Left lung (tissue), 14 donors: Measurements from ENCODE around the gene RPRD1A. TPM values are rescaled to one million over a fixed set of nuclear protein-coding genes. Genes with fewer than 3 reads are reported as not detected.
"Not testable (repeated sequence)": the region's sequence is repeated elsewhere in the genome, so short reads cannot be mapped to it uniquely, and the experiment has no call there.

ENCODE experiments used
- ATAC-seq: fragments of 200-7000 bp; cut with Tn5 transposase; one replicate; pipeline ENCODE4 v1.9.1; 2020; ENCODE audit warnings: moderate library complexity
- DNase-seq, 4 donors: peaks; one replicate each; pipeline ENCODE4 v3.0.0-alpha.2; 2013 to 2020
- H3K27ac ChIP-seq, 2 donors: fragments of 200-600 bp; sonication (generic) in 1 of 2; one replicate each; pipeline versions ENCODE4 v1.5.0 to v1.8.0; 2020 to 2021
- H3K27me3 ChIP-seq, 2 donors: fragments of 200-600 bp; sonication (generic) in 1 of 2; one replicate each; pipeline versions ENCODE4 v1.5.0 to v1.8.0; 2020 to 2021
- H3K36me3 ChIP-seq, 2 donors: fragments of 200-600 bp; sonication (generic) in 1 of 2; one replicate each; pipeline versions ENCODE4 v1.5.0 to v1.8.0; 2020 to 2021
- H3K4me1 ChIP-seq, 2 donors: fragments of 200-600 bp; one replicate each; pipeline ENCODE4 v1.8.0; 2021
- H3K4me3 ChIP-seq, 2 donors: fragments of 200-600 bp; sonication (generic) in 1 of 2; one replicate each; pipeline versions ENCODE4 v1.5.0 to v1.8.0; 2020 to 2021; ENCODE audit warnings: mild to moderate bottlenecking in 1 of 2
- H3K9me3 ChIP-seq, 2 donors: fragments of 200-600 bp; sonication (generic) in 1 of 2; one replicate each; pipeline versions ENCODE4 v1.5.0 to v1.8.0; 2020 to 2021
- CTCF ChIP-seq, 2 donors: fragments of 200-600 bp; sonication (generic) in 1 of 2; IDR thresholded peaks; one replicate each; pipeline versions ENCODE4 v1.5.0 to v1.8.0; 2021; ENCODE audit warnings: antibody characterized with exemption in 2 of 2
- intact Hi-C, 2 donors: fragments of 100-400 bp; cut with DNase I; formaldehyde crosslinking; loops; one replicate each; pipeline versions ENCODE4 v1.11.2 to v1.14.2; 2022
- long read RNA-seq, 12 donors: library from polyadenylated mRNA in 2 of 12; unstranded in 2 of 12; transcript quantifications; one replicate each; pipeline ENCODE4 v2.0.0 and lab custom pipeline, GENCODE V29; 2019 to 2026
- polyA plus RNA-seq, 6 donors: library from polyadenylated mRNA; unstranded; fragments of 120-200 nt; gene quantifications; one replicate each; pipeline ENCODE4 v1.2.1, GENCODE V29; 2013; ENCODE audit not compliant: insufficient read length in 6 of 6
- total RNA-seq, 2 donors: library from RNA; stranded (reverse); fragmentation: NEBNext Ultra II Directional; extraction: Animal tissue kit (Norgen Biotek cat#: 25700); gene quantifications; one replicate each; pipeline ENCODE4 v1.2.1, GENCODE V29; 2021
- donor health status: DM: no; HTN: yes; CAD: no.
- donor health status: DM: no; HTN: no; CAD: no.

The RPRD1A gene
- total RNA-seq: 10 to 100 TPM; 37.3 to 38.0 TPM
- 10 to 100 TPM; 53.9 to 63.7 (median 58.4) TPM for polyA plus RNA-seq
- long read RNA-seq, donor 1, full-length matches to known transcripts: 9 of 14 reads
- long read RNA-seq, donor 1, partial matches to known transcripts: 5 of 14 reads
- long read RNA-seq, donor 1, other reads (novel, unspliced or antisense): 0 of 14 reads
- long read RNA-seq, donor 2, full-length matches to known transcripts: 14 of 36 reads
- long read RNA-seq, donor 2, partial matches to known transcripts: 22 of 36 reads
- long read RNA-seq, donor 2, other reads (novel, unspliced or antisense): 0 of 36 reads
- long read RNA-seq, donor 3, full-length matches to known transcripts: 8 of 26 reads
- long read RNA-seq, donor 3, partial matches to known transcripts: 18 of 26 reads
- long read RNA-seq, donor 3, other reads (novel, unspliced or antisense): 0 of 26 reads
- long read RNA-seq, donor 4, partial matches to known transcripts: 2 of 4 reads
- long read RNA-seq, donor 4, other reads (novel, unspliced or antisense): 2 of 4 reads
- long read RNA-seq, donor 5, full-length matches to known transcripts: 12 of 29 reads
- long read RNA-seq, donor 5, partial matches to known transcripts: 17 of 29 reads
- long read RNA-seq, donor 5, other reads (novel, unspliced or antisense): 0 of 29 reads
- long read RNA-seq, donor 6, full-length matches to known transcripts: 20 of 36 reads
- long read RNA-seq, donor 6, partial matches to known transcripts: 16 of 36 reads
- long read RNA-seq, donor 6, other reads (novel, unspliced or antisense): 0 of 36 reads
- long read RNA-seq, donor 7, full-length matches to known transcripts: 5 of 13 reads
- long read RNA-seq, donor 7, partial matches to known transcripts: 8 of 13 reads
- long read RNA-seq, donor 7, other reads (novel, unspliced or antisense): 0 of 13 reads
- long read RNA-seq, donor 8, full-length matches to known transcripts: 18 of 23 reads
- long read RNA-seq, donor 8, partial matches to known transcripts: 5 of 23 reads
- long read RNA-seq, donor 8, other reads (novel, unspliced or antisense): 0 of 23 reads
- long read RNA-seq, donor 9: 0 reads
- long read RNA-seq, donor 10, partial matches to known transcripts: 0 of 1 reads
- long read RNA-seq, donor 10, other reads (novel, unspliced or antisense): 0 of 1 reads
- long read RNA-seq, donor 11: 0 reads
- long read RNA-seq, donor 12, full-length matches to known transcripts: 11 of 69 reads
- long read RNA-seq, donor 12, partial matches to known transcripts: 49 of 69 reads
- long read RNA-seq, donor 12, other reads (novel, unspliced or antisense): 9 of 69 reads

- TF ChIP-seq CTCF (IDR thresholded peaks at IDR 0.05): peak in 1 of 2 donors; percentile 18
- Histone ChIP-seq H3K4me1 (peaks cover 0 to 33% of the 10 kb centered on the region in 2 donors), H3K4me3 (peak within 1 kb of the TSS; percentile 66 to 86), H3K27me3 (no peaks in the 10 kb centered on the region), H3K27ac (peak within 1 kb of the TSS; percentile 86 to 96), H3K36me3 (no peaks in the 10 kb centered on the region), H3K9me3 (no peaks in the 10 kb centered on the region)
- DNase-seq: peak; percentile 89 to 100 (median 96)
- intact Hi-C loops: no loop called here
- ATAC-seq: peak; percentile 98
Measured at GRCh38 chr18:36067055-36067957, at the start of gene RPRD1A. TSS of gene RPRD1A (minus strand) at chr18:36067559. CDS start at chr18:36067404, 155 bp downstream.

- H3K27me3 ChIP-seq, H3K4me1 ChIP-seq, intact Hi-C loops, DNase-seq, H3K9me3 ChIP-seq, H3K27ac ChIP-seq, H3K4me3 ChIP-seq, ATAC-seq: not testable (repeated sequence)
- peaks cover 0 to 60% of the 10 kb centered on the region in 2 donors for H3K36me3 ChIP-seq
Measured at GRCh38 chr18:36116771-36117170, 49.4 kb upstream of the RPRD1A start.

GRCh38 chr18:36114738-36115137, 47.4 kb upstream of the RPRD1A start:
- no peak for DNase-seq
- no peaks in the 10 kb centered on the region for H3K4me1 ChIP-seq
- no peak overlapping the region for H3K4me3 ChIP-seq
- no peaks in the 10 kb centered on the region for H3K27me3 ChIP-seq
- no peak overlapping the region for H3K27ac ChIP-seq
- intact Hi-C loops: no loop called here
- H3K36me3 ChIP-seq: peaks cover 0 to 61% of the 10 kb centered on the region in 2 donors
- no peak for TF ChIP-seq CTCF (IDR thresholded peaks at IDR 0.05)
- no peak for ATAC-seq
- no peaks in the 10 kb centered on the region for H3K9me3 ChIP-seq

GRCh38 chr18:36114251-36114650, 46.9 kb upstream of the RPRD1A start:
- Histone ChIP-seq H3K9me3 (no peaks in the 10 kb centered on the region), H3K27ac (no peak overlapping the region), H3K27me3 (no peaks in the 10 kb centered on the region), H3K4me3 (no peak overlapping the region), H3K36me3 (peaks cover 0 to 61% of the 10 kb centered on the region in 2 donors), H3K4me1 (no peaks in the 10 kb centered on the region)
- TF ChIP-seq CTCF (IDR thresholded peaks at IDR 0.05): no peak
- DNase-seq: no peak
- no peak for ATAC-seq
- intact Hi-C loops: no loop called here
